A549 (cell line): Measurements from ENCODE around the gene RYR1.

ENCODE experiments used
- CEBPB ChIP-seq, 2 experiments: fragments of >200 bp in 1 of 2; sonication (Bioruptor Twin) in 1 of 2; formaldehyde crosslinking in 1 of 2; IDR thresholded peaks; 2 replicates each; pipeline ENCODE4 v1.6.1; 2012 to 2016
- CHD2 ChIP-seq: fragments of 150-350 bp; IDR thresholded peaks from 2 replicates; pipeline ENCODE4 v1.6.1; 2014; ENCODE audit warnings: low read length; ENCODE audit not compliant: partially characterized antibody
- CHD4 ChIP-seq: fragments of 200-600 bp; sonication (generic); IDR thresholded peaks from 2 replicates; pipeline ENCODE4 v1.6.1; 2016; ENCODE audit warnings: antibody characterized with exemption, mild to moderate bottlenecking, borderline replicate concordance
- CTCF ChIP-seq: fragments of >200 bp; sonication (Bioruptor Twin); formaldehyde crosslinking; IDR thresholded peaks from 3 replicates; pipeline ENCODE4 v1.5.1; 2016
- MYC ChIP-seq: IDR thresholded peaks from 2 replicates; pipeline ENCODE4 v1.6.1; 2012; ENCODE audit warnings: mild to moderate bottlenecking, inconsistent platforms, low read length, improper control_type of control experiment, borderline replicate concordance
- POLR2A ChIP-seq: IDR thresholded peaks from 2 replicates; pipeline ENCODE4 v1.6.1; 2012; ENCODE audit warnings: mild to moderate bottlenecking, low read length
- RFX5 ChIP-seq: fragments of 450-650 bp; IDR thresholded peaks from 2 replicates; pipeline ENCODE4 v1.7.1; 2014; ENCODE audit warnings: antibody characterized with exemption, mild to moderate bottlenecking, moderate library complexity
- SMC3 ChIP-seq: fragments of >200 bp; sonication (Bioruptor Twin); formaldehyde crosslinking; IDR thresholded peaks from 3 replicates; pipeline ENCODE4 v1.6.1; 2018; ENCODE audit warnings: inconsistent platforms
- SREBF2 ChIP-seq: fragments of 450-650 bp; IDR thresholded peaks from 2 replicates; pipeline ENCODE4 v1.6.1; 2014; ENCODE audit warnings: mild to moderate bottlenecking, moderate library complexity

- no peak for TF ChIP-seq CTCF
- TF ChIP-seq POLR2A: no peak
- no peak for TF ChIP-seq SREBF2
- no peak for TF ChIP-seq RFX5
- TF ChIP-seq MYC: no peak
- TF ChIP-seq CHD4: no peak
- TF ChIP-seq CEBPB (IDR thresholded peaks at IDR 0.05): no peak
- no peak for TF ChIP-seq SMC3
- TF ChIP-seq CHD2: no peak
These were observed 75.0 kb downstream of the RYR1 start for GRCh38 chr19:38508507-38508906.
